Thyroid gland (tissue), 4 donors: ENCODE data around the gene BICDL2. TPM values are rescaled to one million over a fixed set of nuclear protein-coding genes. Genes with fewer than 3 reads are reported as not detected.

Experiments
- DNase-seq, 2 donors: peaks; one replicate each; pipeline ENCODE4 v3.0.0-alpha.2; 2019
- H3K27ac ChIP-seq, 3 donors: fragments of 200-600 bp; sonication (generic); 1 replicate in 2 of 3; 2 replicates in 1 of 3; pipeline ENCODE4 v1.5.1; 2016 to 2019; ENCODE audit warnings: mild to moderate bottlenecking in 1 of 3, moderate library complexity in 1 of 3
- H3K27me3 ChIP-seq: fragments of 200-600 bp; sonication (generic); one replicate; pipeline ENCODE4 v1.5.1; 2019
- H3K36me3 ChIP-seq, 2 donors: fragments of 200-600 bp; sonication (generic); one replicate each; pipeline ENCODE4 v1.5.1; 2016 to 2019
- H3K4me1 ChIP-seq, 2 donors: fragments of 200-600 bp; sonication (generic); one replicate each; pipeline ENCODE4 v1.5.1; 2017 to 2019
- H3K4me3 ChIP-seq, 3 donors: fragments of 200-600 bp; sonication (generic); replicated peaks in 1 of 3; 1 replicate in 2 of 3; 2 replicates in 1 of 3; pipeline ENCODE4 v1.5.1; 2016; ENCODE audit warnings: mild to moderate bottlenecking in 1 of 3
- H3K9me3 ChIP-seq: fragments of 200-600 bp; sonication (generic); one replicate; pipeline ENCODE4 v1.5.1; 2017
- CTCF ChIP-seq, 6 experiments: fragments of 200-600 bp in 3 of 6; fragments of 450-650 bp in 3 of 6; sonication (generic) in 3 of 6; IDR thresholded peaks; one replicate each; pipeline ENCODE4 v1.5.1; 2016 to 2019; ENCODE audit warnings: antibody characterized with exemption in 6 of 6, mild to moderate bottlenecking in 2 of 6, inconsistent platforms in 1 of 6, moderate library complexity in 1 of 6
- POLR2A ChIP-seq, 2 donors: fragments of 450-650 bp; IDR thresholded peaks; one replicate each; pipeline ENCODE4 v1.6.1; 2017; ENCODE audit warnings: antibody characterized with exemption in 2 of 2, mild to moderate bottlenecking in 2 of 2, moderate library complexity in 1 of 2
- WGBS, 2 donors: methylation state at CpG; one replicate each; pipeline ENCODE4 v1.1.5; 2017; 5-methylcytosine and 5-hydroxymethylcytosine counted together
- intact Hi-C: fragments of 100-400 bp; cut with DNase I; formaldehyde crosslinking; loops from one replicate; pipeline ENCODE4 v1.15.1; 2023
- total RNA-seq, 4 donors: library from RNA; depleted of rRNA; stranded (reverse); fragments of >200 nt; gene quantifications; one replicate each; pipeline ENCODE4 v1.2.3, GENCODE V29; 2016

Gene BICDL2
- total RNA-seq, 4 donors from 2014 or later, result 7.3 to 17.8 (median 14.6) TPM

GRCh38 chr16:3012828-3013420 is 23.8 kb downstream of the BICDL2 start, which contains the start of gene CLDN9:
Gene CLDN9, plus strand, starts transcription at chr16:3012923. Its CDS starts 440 bp downstream, at chr16:3013363.
- TF ChIP-seq POLR2A (IDR thresholded peaks at IDR 0.05) (peak in 1 of 2 donors; percentile 44), CTCF (IDR thresholded peaks at IDR 0.05) (peak in 2 of 6 experiments; percentile 9 to 14)
- no peak within 1 kb of the TSS for H3K4me3 ChIP-seq
- H3K27me3 ChIP-seq, result no peaks in the 10 kb centered on the region
- no peak within 1 kb of the TSS for H3K27ac ChIP-seq
- peak; percentile 77 to 85 for DNase-seq
- 20 to 42% methylated on average over 8 to 14 of the region's 27 CpGs for WGBS, 2 donors
- peaks cover 11 to 17% of the 10 kb centered on the region in 2 donors for H3K4me1 ChIP-seq
- H3K36me3 ChIP-seq, result no peaks in the 10 kb centered on the region
- H3K9me3 ChIP-seq, result no peaks in the 10 kb centered on the region
- intact Hi-C loops, result no loop called here

- no peaks in the 10 kb centered on the region for H3K27me3 ChIP-seq
Observed at GRCh38 chr16:3012246-3012645, 24.5 kb downstream of the BICDL2 start.

GRCh38 chr16:3010510-3010909 is 26.2 kb downstream of the BICDL2 start:
- no peaks in the 10 kb centered on the region for H3K27me3 ChIP-seq
- H3K36me3 ChIP-seq, result no peaks in the 10 kb centered on the region
- TF ChIP-seq POLR2A (IDR thresholded peaks at IDR 0.05) (no peak), CTCF (IDR thresholded peaks at IDR 0.05) (no peak)
- intact Hi-C loops, result no loop called here
- DNase-seq, result no peak
- 93 to 96% methylated on average over 8 of the region's 8 CpGs for WGBS, 2 donors
- H3K4me1 ChIP-seq, result peaks cover 9 to 16% of the 10 kb centered on the region in 2 donors
- H3K4me3 ChIP-seq, result no peak overlapping the region
- no peak overlapping the region for H3K27ac ChIP-seq
- H3K9me3 ChIP-seq, result no peaks in the 10 kb centered on the region

More at GRCh38 chr16:3012246-3012645, 24.5 kb downstream of the BICDL2 start:
- peak; percentile 38 to 44 for DNase-seq
- TF ChIP-seq CTCF (IDR thresholded peaks at IDR 0.05) (no peak), POLR2A (IDR thresholded peaks at IDR 0.05) (no peak)
- Histone ChIP-seq H3K36me3 (no peaks in the 10 kb centered on the region), H3K4me1 (peaks cover 9 to 16% of the 10 kb centered on the region in 2 donors), H3K9me3 (no peaks in the 10 kb centered on the region), H3K4me3 (no peak overlapping the region), H3K27ac (no peak overlapping the region)
- 14 to 15% methylated on average over 14 of the region's 19 CpGs for WGBS, 2 donors
- intact Hi-C loops, result no loop called here

GRCh38 chr16:3009568-3010390 is 27.0 kb downstream of the BICDL2 start:
- intact Hi-C loops, result no loop called here
- Histone ChIP-seq H3K27ac (no peak overlapping the region), H3K27me3 (no peaks in the 10 kb centered on the region), H3K4me1 (peaks cover 9 to 19% of the 10 kb centered on the region in 2 donors), H3K36me3 (no peaks in the 10 kb centered on the region), H3K9me3 (no peaks in the 10 kb centered on the region), H3K4me3 (no peak overlapping the region)
- peak; percentile 73 to 76 for DNase-seq
- WGBS, 2 donors, result 34 to 37% methylated on average over 15 to 20 of the region's 21 CpGs
- no peak for TF ChIP-seq CTCF (IDR thresholded peaks at IDR 0.05)
- TF ChIP-seq POLR2A (IDR thresholded peaks at IDR 0.05), result no peak

GRCh38 chr16:3008690-3009037 is 28.1 kb downstream of the BICDL2 start:
- TF ChIP-seq CTCF (IDR thresholded peaks at IDR 0.05), result no peak
- no peak for TF ChIP-seq POLR2A (IDR thresholded peaks at IDR 0.05)
- peaks cover 9 to 20% of the 10 kb centered on the region in 2 donors for H3K4me1 ChIP-seq
- intact Hi-C loops, result no loop called here
- DNase-seq, result no peak
- no peak overlapping the region for H3K4me3 ChIP-seq
- no peak overlapping the region for H3K27ac ChIP-seq
- H3K27me3 ChIP-seq, result no peaks in the 10 kb centered on the region
- H3K9me3 ChIP-seq, result no peaks in the 10 kb centered on the region
- H3K36me3 ChIP-seq, result no peaks in the 10 kb centered on the region
- 52 to 80% methylated on average over 4 of the region's 4 CpGs for WGBS, 2 donors
